Activated CD4-positive, alpha-beta T cell treated with anti-CD3 and anti-CD28 coated beads, Interleukin-2, Interleukin-6, amounts not matched to agents 100 ng/mL and 50 ng/mL, durations not matched to agents 16 hours and 8 hours (primary cell): Measurements from ENCODE around the gene UNC13A.
"Not testable (repeated sequence)": the region's sequence is repeated elsewhere in the genome, so short reads cannot be mapped to it uniquely, and the experiment has no call there.

Experiments used
- DNase-seq: peaks from one replicate; pipeline ENCODE4 v3.0.0-alpha.2; 2020

The UNC13A gene

GRCh38 chr19:17560205-17560595 lies 128.0 kb downstream of the UNC13A start:
- no peak for DNase-seq

- no peak for DNase-seq
Observed at GRCh38 chr19:17557466-17557865, 130.7 kb downstream of the UNC13A start.

- no peak for DNase-seq
Observed at GRCh38 chr19:17556995-17557394, 131.2 kb downstream of the UNC13A start.

GRCh38 chr19:17555929-17556813 lies 132.0 kb downstream of the UNC13A start:
- peak; percentile 37 for DNase-seq

GRCh38 chr19:17555480-17555928 lies 132.7 kb downstream of the UNC13A start, which contains the start of gene COLGALT1:
Gene COLGALT1 (plus strand): TSS chr19:17555649. CDS start chr19:17555714, 65 bp downstream.
- DNase-seq, result peak; percentile 99

- DNase-seq, result no peak
Observed at GRCh38 chr19:17554968-17555479, 133.1 kb downstream of the UNC13A start.

GRCh38 chr19:17553256-17553655 lies 134.9 kb downstream of the UNC13A start:
- no peak for DNase-seq

GRCh38 chr19:17552735-17553134 lies 135.4 kb downstream of the UNC13A start:
- DNase-seq, result not testable (repeated sequence)
